HL-60/S4 treated with retinoic acid at 250 ng/mL for 4 days and 3 days (cell line): ENCODE measurements around the gene PPP6R2.

Source experiments
- in situ Hi-C: fragments of 300-500 bp; cut with MboI; formaldehyde crosslinking; loops from 2 replicates; pipeline ENCODE4 v1.7.0; 2022; ENCODE audit warnings: low sequenced_read_pairs

Gene PPP6R2

GRCh38 chr22:50305923-50306566 is 37.1 kb upstream of the PPP6R2 start:
- in situ Hi-C loops, result no loop called here

GRCh38 chr22:50306753-50307749 is 36.1 kb upstream of the PPP6R2 start, which contains the start of gene PLXNB2:
Gene PLXNB2, minus strand, starts transcription at chr22:50307646. Its CDS starts 17,062 bp downstream, at chr22:50290584.
- in situ Hi-C loops, result no loop called here

GRCh38 chr22:50307890-50308596 is 35.1 kb upstream of the PPP6R2 start:
- in situ Hi-C loops, result no loop called here

- in situ Hi-C loops, result no loop called here
Observed at GRCh38 chr22:50308597-50308935, 34.6 kb upstream of the PPP6R2 start.

GRCh38 chr22:50308986-50309600 is 34.0 kb upstream of the PPP6R2 start:
- in situ Hi-C loops, result no loop called here

- in situ Hi-C loops, result no loop called here
Observed at GRCh38 chr22:50309601-50309991, 33.5 kb upstream of the PPP6R2 start.

GRCh38 chr22:50310031-50310722 is 33.0 kb upstream of the PPP6R2 start:
- in situ Hi-C loops, result no loop called here

- in situ Hi-C loops, result no loop called here
Observed at GRCh38 chr22:50310949-50311444, 32.1 kb upstream of the PPP6R2 start.

GRCh38 chr22:50311606-50312351 is 31.3 kb upstream of the PPP6R2 start:
- in situ Hi-C loops, result no loop called here

- in situ Hi-C loops, result no loop called here
Observed at GRCh38 chr22:50312371-50312770, 30.8 kb upstream of the PPP6R2 start.

GRCh38 chr22:50313021-50313420 is 30.1 kb upstream of the PPP6R2 start:
- in situ Hi-C loops, result no loop called here

GRCh38 chr22:50313600-50313999 is 29.5 kb upstream of the PPP6R2 start:
- in situ Hi-C loops, result no loop called here

GRCh38 chr22:50314081-50314454 is 29.1 kb upstream of the PPP6R2 start:
- in situ Hi-C loops, result no loop called here

GRCh38 chr22:50314455-50315288 is 28.5 kb upstream of the PPP6R2 start:
- in situ Hi-C loops, result no loop called here

- in situ Hi-C loops, result no loop called here
Observed at GRCh38 chr22:50315289-50316113, 27.6 kb upstream of the PPP6R2 start.

- in situ Hi-C loops, result no loop called here
Observed at GRCh38 chr22:50316114-50317065, 26.7 kb upstream of the PPP6R2 start.

- in situ Hi-C loops, result no loop called here
Observed at GRCh38 chr22:50317178-50317577, 25.9 kb upstream of the PPP6R2 start.
